ENCODE data around the gene UTS2R.
A peak's percentile ranks its signal among the peaks of the same experiment; 100 is the strongest.

DNA sequence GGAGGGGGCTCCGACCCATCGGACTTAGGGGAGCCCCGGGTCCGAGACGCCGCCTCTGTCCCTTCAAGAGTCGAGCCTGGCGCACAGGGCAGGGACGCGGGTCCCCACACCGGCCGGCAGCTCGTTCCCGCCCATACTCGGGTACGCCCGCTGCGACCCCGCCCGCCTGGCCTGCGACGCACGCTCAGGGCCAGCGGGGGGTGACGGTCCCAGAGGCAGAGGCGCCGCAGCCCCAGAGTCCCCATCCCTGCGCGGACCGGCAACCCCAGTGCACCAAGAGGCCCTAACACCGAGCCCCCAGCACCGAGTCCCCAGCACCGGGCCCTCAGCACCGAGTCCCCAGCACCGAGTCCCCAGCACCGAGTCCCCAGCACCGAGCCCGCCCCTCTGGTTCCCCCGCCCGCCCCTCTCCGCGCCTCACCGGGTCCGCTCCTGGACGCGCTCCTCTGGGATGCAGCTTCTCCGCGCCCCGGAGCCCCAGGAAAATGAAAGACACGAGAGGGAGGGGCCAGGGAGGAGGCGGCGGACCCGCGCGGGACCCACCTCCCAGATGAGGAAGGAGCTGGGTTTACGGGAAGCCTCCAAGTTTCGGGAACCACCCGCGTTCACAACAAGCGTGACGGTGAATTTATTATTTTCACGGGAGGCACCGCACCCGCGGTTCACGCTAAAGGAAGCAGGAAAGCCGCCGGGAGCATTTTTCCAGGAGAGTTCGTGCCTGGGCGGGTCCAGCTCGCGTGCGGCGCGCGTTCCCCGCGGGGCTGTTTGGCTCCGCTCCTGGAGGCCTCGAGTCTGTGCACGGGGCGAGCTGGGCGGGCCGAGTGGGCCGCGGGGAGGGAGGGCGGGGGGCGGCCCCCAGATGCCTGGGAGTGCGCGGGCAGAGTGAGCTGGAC, 38.0 kb upstream of the UTS2R start, which contains the start of gene SECTM1:
- TF ChIP-seq YY1 (IDR thresholded peaks at IDR 0.05; ENCODE audit: insufficient read depth, insufficient read length): no peak
- TF ChIP-seq ZNF274 (IDR thresholded peaks at IDR 0.05; ENCODE audit: low read depth, low read length): no peak
- peak; percentile 65 for TF ChIP-seq SUZ12 (IDR thresholded peaks at IDR 0.05; ENCODE audit: extremely low read depth, insufficient read depth, insufficient read length)

All from NT2/D1 (cell line).